Smooth muscle cell (in vitro differentiated cells): Measurements from ENCODE around the gene TCF12. TPM values are rescaled to one million over a fixed set of nuclear protein-coding genes. Genes with fewer than 3 reads are reported as not detected.

Experiments used
- DNase-seq: peaks from one replicate; lab custom pipeline; 2025; ENCODE audit not compliant: unreplicated experiment; lab: John Stamatoyannopoulos, UW
- H2AFZ ChIP-seq: fragments of 200-600 bp; sonication (generic); 2 replicates; pipeline ENCODE4 v1.6.0; 2016; ENCODE audit warnings: antibody characterized with exemption, low read depth, mild to moderate bottlenecking
- H3F3A ChIP-seq: fragments of 200-600 bp; sonication (generic); 2 replicates; pipeline ENCODE4 v1.6.0; 2017; ENCODE audit warnings: antibody characterized with exemption, low read depth
- H3K27ac ChIP-seq: fragments of 200-600 bp; sonication (generic); 2 replicates; pipeline ENCODE4 v1.5.1; 2016; ENCODE audit warnings: low read depth, mild to moderate bottlenecking
- H3K27me3 ChIP-seq: fragments of 200-600 bp; sonication (generic); 2 replicates; pipeline ENCODE4 v1.6.1; 2016; ENCODE audit warnings: low read depth, mild to moderate bottlenecking
- H3K36me3 ChIP-seq: fragments of 200-600 bp; sonication (generic); 2 replicates; pipeline ENCODE4 v1.5.1; 2016; ENCODE audit warnings: low read depth
- H3K4me1 ChIP-seq: fragments of 200-600 bp; sonication (generic); 2 replicates; pipeline ENCODE4 v1.5.1; 2016; ENCODE audit warnings: low read depth
- H3K4me2 ChIP-seq: fragments of 200-600 bp; sonication (generic); 2 replicates; pipeline ENCODE4 v1.6.0; 2016; ENCODE audit warnings: mild to moderate bottlenecking
- H3K4me3 ChIP-seq: fragments of 200-600 bp; sonication (generic); 2 replicates; pipeline ENCODE4 v1.5.1; 2016; ENCODE audit warnings: mild to moderate bottlenecking
- H3K79me2 ChIP-seq: fragments of 200-600 bp; sonication (generic); 2 replicates; pipeline ENCODE4 v1.6.0; 2016; ENCODE audit warnings: low read depth, mild to moderate bottlenecking
- H3K9ac ChIP-seq: fragments of 200-600 bp; sonication (generic); 2 replicates; pipeline ENCODE4 v1.6.0; 2016; ENCODE audit warnings: low read depth
- H3K9me3 ChIP-seq: fragments of 200-600 bp; sonication (generic); replicated peaks from 2 replicates; pipeline ENCODE4 v1.5.1; 2016; ENCODE audit warnings: low read depth
- H4K20me1 ChIP-seq: fragments of 200-600 bp; sonication (generic); 2 replicates; pipeline ENCODE4 v1.6.0; 2016; ENCODE audit warnings: low read depth
- CTCF ChIP-seq: fragments of 200-600 bp; sonication (generic); IDR thresholded peaks from 2 replicates; pipeline ENCODE4 v1.5.1; 2017; ENCODE audit warnings: borderline replicate concordance, mild to moderate bottlenecking, antibody characterized with exemption; ENCODE audit not compliant: insufficient read depth, poor library complexity, severe bottlenecking
- WGBS: methylation state at CpG from one replicate; pipeline ENCODE4 v1.1.7; 2016; ENCODE audit warnings: low lambda C conversion rate; 5-methylcytosine and 5-hydroxymethylcytosine counted together
- polyA plus RNA-seq: library from polyadenylated mRNA; unstranded; fragments of >200 nt; fragmentation: Nextera tagmentation; extraction: Ambion mirVana; gene quantifications from 2 replicates; pipeline ENCODE4 v1.2.1, GENCODE V29; 2016
- total RNA-seq: library from RNA; depleted of rRNA; stranded (reverse); fragments of >200 nt; gene quantifications from 2 replicates; pipeline ENCODE4 v1.2.3, GENCODE V29; 2014

Gene TCF12
- total and polyA plus RNA-seq, 2 experiments from 2014 or later: 54.1 to 302 TPM

DNA sequence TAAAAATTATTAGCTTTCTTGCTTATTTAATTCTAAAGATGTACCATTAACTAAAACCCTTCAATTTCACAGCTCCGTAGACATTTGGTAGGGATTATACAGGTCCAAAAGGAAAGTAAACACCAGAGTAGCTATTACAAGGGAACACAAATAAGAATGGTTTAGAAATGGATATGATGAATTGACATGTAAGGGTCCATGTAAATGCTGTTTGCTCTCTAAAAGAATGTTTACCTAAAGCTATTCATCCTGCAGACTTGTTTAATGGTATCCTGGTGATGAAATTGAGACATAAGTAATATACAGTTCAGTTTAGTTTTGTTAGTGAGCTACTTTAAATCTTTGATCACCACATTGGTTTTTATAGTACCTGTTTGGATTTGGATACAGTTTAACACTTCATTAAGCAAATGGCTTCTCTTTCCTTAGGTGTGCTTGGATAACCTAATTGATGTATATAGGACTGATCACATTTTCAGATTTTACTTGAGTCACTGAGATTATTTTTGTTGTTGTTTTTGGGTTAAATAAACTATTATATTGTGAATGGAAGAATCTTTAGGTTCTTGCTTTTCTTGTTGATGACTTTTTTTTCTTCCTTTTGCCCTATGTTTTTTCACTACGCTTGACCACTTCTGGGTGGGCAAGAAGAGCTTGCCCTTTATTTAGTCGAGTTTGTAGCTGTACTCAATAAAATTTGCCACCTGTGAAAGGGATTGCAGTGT is 115.4 kb downstream of the TCF12 start:
- no peak overlapping the region for H3K4me2 ChIP-seq
- no peak overlapping the region for H2AFZ ChIP-seq
- H3K27me3 ChIP-seq: no peaks in the 10 kb centered on the region
- H3K36me3 ChIP-seq: no peaks in the 10 kb centered on the region
- TF ChIP-seq CTCF: no peak
- H3K9ac ChIP-seq: no peak overlapping the region
- no peaks in the 10 kb centered on the region for H3F3A ChIP-seq
- 95% methylated on average over 3 of the region's 3 CpGs for WGBS
- H3K4me1 ChIP-seq: peaks cover 26% of the 10 kb centered on the region
- H3K9me3 ChIP-seq: no peaks in the 10 kb centered on the region
- no peak for DNase-seq
- peaks cover 97% of the 10 kb centered on the region for H3K79me2 ChIP-seq
- peaks cover 99% of the 10 kb centered on the region for H4K20me1 ChIP-seq
- H3K27ac ChIP-seq: no peak overlapping the region
- H3K4me3 ChIP-seq: no peak overlapping the region

DNA sequence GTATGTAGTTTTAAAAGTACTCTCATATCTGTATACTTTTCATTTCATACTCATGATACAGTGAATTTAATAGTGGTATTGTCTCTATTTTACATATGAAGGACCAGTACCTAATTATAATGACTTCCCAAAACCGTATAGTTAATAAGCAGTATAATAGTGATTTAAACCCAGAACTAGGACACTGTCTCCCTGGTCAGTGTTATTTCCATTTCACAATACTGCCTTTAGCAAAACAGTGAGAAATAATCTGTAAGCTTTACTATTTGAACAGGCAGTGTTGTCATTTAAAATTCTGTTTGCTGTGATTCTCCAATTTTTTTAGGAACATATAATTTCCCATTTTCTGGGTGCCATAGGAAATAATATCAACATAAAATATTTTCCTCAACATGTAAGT is 116.2 kb downstream of the TCF12 start:
- Histone ChIP-seq H3K4me3 (no peak overlapping the region), H3K9ac (no peak overlapping the region), H3K27ac (no peak overlapping the region), H3K4me1 (peaks cover 26% of the 10 kb centered on the region), H3K79me2 (peaks cover 97% of the 10 kb centered on the region), H4K20me1 (peaks cover 99% of the 10 kb centered on the region), H2AFZ (no peak overlapping the region), H3F3A (no peaks in the 10 kb centered on the region), H3K4me2 (no peak overlapping the region), H3K27me3 (no peaks in the 10 kb centered on the region), H3K9me3 (no peaks in the 10 kb centered on the region), H3K36me3 (no peaks in the 10 kb centered on the region)
- WGBS: 85% methylated on average over 1 of the region's 1 CpG
- DNase-seq: no peak
- no peak for TF ChIP-seq CTCF

- Histone ChIP-seq H3K27me3 (no peaks in the 10 kb centered on the region), H4K20me1 (peaks cover 99% of the 10 kb centered on the region), H3K4me3 (no peak overlapping the region), H3K9ac (no peak overlapping the region), H3K27ac (no peak overlapping the region), H3K4me2 (no peak overlapping the region), H3F3A (no peaks in the 10 kb centered on the region), H3K79me2 (peaks cover 97% of the 10 kb centered on the region), H3K4me1 (peaks cover 33% of the 10 kb centered on the region), H3K36me3 (no peaks in the 10 kb centered on the region), H2AFZ (no peak overlapping the region), H3K9me3 (no peaks in the 10 kb centered on the region)
- DNase-seq: no peak
- 59% methylated on average over 5 of the region's 5 CpGs for WGBS
- TF ChIP-seq CTCF: no peak
Measured at GRCh38 chr15:57035664-57036063, 117.2 kb downstream of the TCF12 start.

GRCh38 chr15:57036352-57036751 is 117.9 kb downstream of the TCF12 start:
- Histone ChIP-seq H3K4me2 (no peak overlapping the region), H3K9ac (no peak overlapping the region), H3K36me3 (no peaks in the 10 kb centered on the region), H3K4me3 (no peak overlapping the region), H3K27ac (no peak overlapping the region), H3K9me3 (no peaks in the 10 kb centered on the region), H3K79me2 (peaks cover 97% of the 10 kb centered on the region), H4K20me1 (peaks cover 99% of the 10 kb centered on the region), H3F3A (no peaks in the 10 kb centered on the region), H3K4me1 (peaks cover 33% of the 10 kb centered on the region), H2AFZ (no peak overlapping the region), H3K27me3 (no peaks in the 10 kb centered on the region)
- TF ChIP-seq CTCF: no peak
- DNase-seq: no peak
- WGBS: 17% methylated on average over 1 of the region's 1 CpG
